Prostate gland (tissue), 2 donors: Measurements from ENCODE around the gene RCOR1. TPM values are rescaled to one million over a fixed set of nuclear protein-coding genes. Genes with fewer than 3 reads are reported as not detected.
"Not testable (repeated sequence)": the region's sequence is repeated elsewhere in the genome, so short reads cannot be mapped to it uniquely, and the experiment has no call there.

Experiments
- DNase-seq: peaks from one replicate; pipeline ENCODE4 v3.0.0-alpha.2; 2019; ENCODE audit warnings: low spot score
- H3K27ac ChIP-seq, 2 donors: fragments of 200-600 bp; sonication (generic); 2 replicates each; pipeline ENCODE4 v1.5.1; 2017 to 2019
- H3K27me3 ChIP-seq: fragments of 200-600 bp; sonication (generic); replicated peaks from 2 replicates; pipeline ENCODE4 v1.5.1; 2019; ENCODE audit not compliant: insufficient read depth
- H3K36me3 ChIP-seq, 2 donors: fragments of 200-600 bp; sonication (generic); 1 replicate in 1 of 2; 2 replicates in 1 of 2; pipeline versions ENCODE4 v1.5.1 to v1.8.1; 2017 to 2019
- H3K4me1 ChIP-seq: fragments of 200-600 bp; sonication (generic); replicated peaks from 2 replicates; pipeline ENCODE4 v1.5.1; 2019
- H3K4me3 ChIP-seq, 2 donors: fragments of 200-600 bp; sonication (generic); 2 replicates each; pipeline ENCODE4 v1.5.1; 2017 to 2019
- H3K9me3 ChIP-seq: fragments of 200-600 bp; sonication (generic); 2 replicates; pipeline ENCODE4 v1.5.1; 2017
- CTCF ChIP-seq, 4 experiments: fragments of 200-600 bp in 2 of 4; fragments of 450-650 bp in 2 of 4; sonication (generic) in 2 of 4; IDR thresholded peaks; 1 replicate in 3 of 4; 2 replicates in 1 of 4; pipeline ENCODE4 v1.5.1; 2016 to 2019; ENCODE audit warnings: antibody characterized with exemption in 4 of 4, mild to moderate bottlenecking in 2 of 4, moderate library complexity in 2 of 4
- POLR2A ChIP-seq: fragments of 450-650 bp; IDR thresholded peaks from one replicate; pipeline ENCODE4 v1.6.1; 2016; ENCODE audit warnings: antibody characterized with exemption, mild to moderate bottlenecking
- POLR2AphosphoS5 ChIP-seq: sonication (generic); formaldehyde crosslinking; IDR thresholded peaks from one replicate; pipeline ENCODE4 v1.6.1; 2017; ENCODE audit warnings: antibody characterized with exemption
- WGBS: methylation state at CpG from one replicate; pipeline ENCODE4 v1.1.5; 2018; 5-methylcytosine and 5-hydroxymethylcytosine counted together
- intact Hi-C: fragments of 100-400 bp; cut with DNase I; formaldehyde crosslinking; loops from one replicate; pipeline ENCODE4 v1.14.2; 2022
- total RNA-seq, 2 donors: library from RNA; depleted of rRNA; stranded (reverse); fragments of >200 nt; gene quantifications; one replicate each; pipeline ENCODE4 v1.1.0, GENCODE V29; 2016

Gene RCOR1
- total RNA-seq, 2 donors from 2014 or later: 14.4 to 26.6 TPM

- no peaks in the 10 kb centered on the region for H3K36me3 ChIP-seq
- H3K4me3 ChIP-seq: no peak overlapping the region
- intact Hi-C loops: no loop called here
- 65% methylated on average over 11 of the region's 11 CpGs for WGBS
- DNase-seq: no peak
- no peaks in the 10 kb centered on the region for H3K27me3 ChIP-seq
- H3K27ac ChIP-seq: no peak overlapping the region
- no peaks in the 10 kb centered on the region for H3K4me1 ChIP-seq
- H3K9me3 ChIP-seq: no peaks in the 10 kb centered on the region
- TF ChIP-seq POLR2AphosphoS5 (no peak), CTCF (IDR thresholded peaks at IDR 0.05) (no peak), POLR2A (no peak)
Measured at GRCh38 chr14:102764220-102764671, 171.8 kb downstream of the RCOR1 start.

GRCh38 chr14:102765770-102766169 lies 173.3 kb downstream of the RCOR1 start:
- not testable (repeated sequence) for DNase-seq
- WGBS: 94% methylated on average over 7 of the region's 8 CpGs

GRCh38 chr14:102768223-102769048 lies 176.0 kb downstream of the RCOR1 start:
- no peak overlapping the region for H3K4me3 ChIP-seq
- no peak for DNase-seq
- intact Hi-C loops: no loop called here

More at GRCh38 chr14:102765770-102766169, 173.3 kb downstream of the RCOR1 start:
- H3K4me3 ChIP-seq, H3K9me3 ChIP-seq, intact Hi-C loops, H3K4me1 ChIP-seq, H3K36me3 ChIP-seq, H3K27me3 ChIP-seq, H3K27ac ChIP-seq: not testable (repeated sequence)

GRCh38 chr14:102769049-102769327 lies 176.5 kb downstream of the RCOR1 start:
- intact Hi-C loops: no loop called here
- TF ChIP-seq POLR2A (no peak), POLR2AphosphoS5 (no peak), CTCF (IDR thresholded peaks at IDR 0.05) (no peak)

More at GRCh38 chr14:102768223-102769048, 176.0 kb downstream of the RCOR1 start:
- H3K9me3 ChIP-seq: no peaks in the 10 kb centered on the region
- WGBS: 88% methylated on average over 19 of the region's 19 CpGs
- no peaks in the 10 kb centered on the region for H3K4me1 ChIP-seq
- H3K27me3 ChIP-seq: no peaks in the 10 kb centered on the region
- H3K27ac ChIP-seq: no peak overlapping the region
- no peaks in the 10 kb centered on the region for H3K36me3 ChIP-seq
- TF ChIP-seq POLR2AphosphoS5: no peak
- no peak for TF ChIP-seq CTCF (IDR thresholded peaks at IDR 0.05)
- TF ChIP-seq POLR2A: no peak

GRCh38 chr14:102770147-102771123 lies 178.0 kb downstream of the RCOR1 start:
- 76% methylated on average over 32 of the region's 32 CpGs for WGBS
- TF ChIP-seq CTCF (IDR thresholded peaks at IDR 0.05) (no peak), POLR2A (no peak), POLR2AphosphoS5 (no peak)
- intact Hi-C loops: loop anchor here (5.0 kb wide), 1 partner anchor 142 kb away; no protein-coding TSS in a partner anchor
- no peak for DNase-seq
- H3K9me3 ChIP-seq: no peaks in the 10 kb centered on the region
- no peak overlapping the region for H3K27ac ChIP-seq
- no peak overlapping the region for H3K4me3 ChIP-seq
- H3K36me3 ChIP-seq: no peaks in the 10 kb centered on the region
- no peaks in the 10 kb centered on the region for H3K4me1 ChIP-seq
- H3K27me3 ChIP-seq: no peaks in the 10 kb centered on the region

More at GRCh38 chr14:102769049-102769327, 176.5 kb downstream of the RCOR1 start:
- no peaks in the 10 kb centered on the region for H3K4me1 ChIP-seq
- H3K4me3 ChIP-seq: no peak overlapping the region
- no peaks in the 10 kb centered on the region for H3K27me3 ChIP-seq
- H3K36me3 ChIP-seq: no peaks in the 10 kb centered on the region
- DNase-seq: no peak
- H3K9me3 ChIP-seq: no peaks in the 10 kb centered on the region
- WGBS: 95% methylated on average over 4 of the region's 4 CpGs
- H3K27ac ChIP-seq: no peak overlapping the region
